ENCODE data around the gene TRERF1. TPM values are rescaled to one million over a fixed set of nuclear protein-coding genes. Genes with fewer than 3 reads are reported as not detected.

TRERF1 gene
- total RNA-seq, 1 donor from 2014 or later: 12.8 TPM

DNA sequence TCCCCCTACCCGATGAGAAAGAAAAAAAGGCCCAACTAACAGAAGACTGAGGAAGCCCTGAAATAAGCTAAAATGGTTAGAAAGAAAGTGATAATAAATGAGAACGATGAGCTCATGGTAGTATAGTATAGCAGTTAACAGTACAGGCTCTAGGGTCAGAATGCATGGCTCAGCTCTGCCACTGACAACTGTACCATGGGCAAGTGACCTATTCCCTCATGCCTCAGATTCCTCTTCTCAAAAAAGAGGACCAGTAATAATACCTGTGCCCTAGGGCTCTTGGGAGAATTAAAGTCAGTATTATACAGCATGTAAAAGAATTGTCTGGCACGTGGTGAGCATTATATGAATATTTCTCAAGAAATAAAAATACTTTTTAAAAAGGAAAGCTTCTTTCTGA, 19.8 kb downstream of the TRERF1 start:
- H3K27me3 Mint-ChIP-seq (ENCODE audit: unreplicated experiment): peaks cover 2% of the 10 kb centered on the region
- peaks cover 17% of the 10 kb centered on the region for H3K4me1 Mint-ChIP-seq (ENCODE audit: low read depth, unreplicated experiment)
- DNase-seq: no peak
- peaks cover 9% of the 10 kb centered on the region for H3K9me3 Mint-ChIP-seq (ENCODE audit: unreplicated experiment)
- TF ChIP-seq, protein P1, sequence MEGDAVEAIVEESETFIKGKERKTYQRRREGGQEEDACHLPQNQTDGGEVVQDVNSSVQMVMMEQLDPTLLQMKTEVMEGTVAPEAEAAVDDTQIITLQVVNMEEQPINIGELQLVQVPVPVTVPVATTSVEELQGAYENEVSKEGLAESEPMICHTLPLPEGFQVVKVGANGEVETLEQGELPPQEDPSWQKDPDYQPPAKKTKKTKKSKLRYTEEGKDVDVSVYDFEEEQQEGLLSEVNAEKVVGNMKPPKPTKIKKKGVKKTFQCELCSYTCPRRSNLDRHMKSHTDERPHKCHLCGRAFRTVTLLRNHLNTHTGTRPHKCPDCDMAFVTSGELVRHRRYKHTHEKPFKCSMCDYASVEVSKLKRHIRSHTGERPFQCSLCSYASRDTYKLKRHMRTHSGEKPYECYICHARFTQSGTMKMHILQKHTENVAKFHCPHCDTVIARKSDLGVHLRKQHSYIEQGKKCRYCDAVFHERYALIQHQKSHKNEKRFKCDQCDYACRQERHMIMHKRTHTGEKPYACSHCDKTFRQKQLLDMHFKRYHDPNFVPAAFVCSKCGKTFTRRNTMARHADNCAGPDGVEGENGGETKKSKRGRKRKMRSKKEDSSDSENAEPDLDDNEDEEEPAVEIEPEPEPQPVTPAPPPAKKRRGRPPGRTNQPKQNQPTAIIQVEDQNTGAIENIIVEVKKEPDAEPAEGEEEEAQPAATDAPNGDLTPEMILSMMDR (IDR thresholded peaks at IDR 0.05; ENCODE audit: partially characterized antibody, unreplicated experiment): no peak
- no peak overlapping the region for H3K4me3 Mint-ChIP-seq (ENCODE audit: unreplicated experiment)
- H3K36me3 Mint-ChIP-seq (ENCODE audit: unreplicated experiment): peaks cover 24% of the 10 kb centered on the region
- no peak overlapping the region for H3K27ac Mint-ChIP-seq (ENCODE audit: unreplicated experiment)

DNA sequence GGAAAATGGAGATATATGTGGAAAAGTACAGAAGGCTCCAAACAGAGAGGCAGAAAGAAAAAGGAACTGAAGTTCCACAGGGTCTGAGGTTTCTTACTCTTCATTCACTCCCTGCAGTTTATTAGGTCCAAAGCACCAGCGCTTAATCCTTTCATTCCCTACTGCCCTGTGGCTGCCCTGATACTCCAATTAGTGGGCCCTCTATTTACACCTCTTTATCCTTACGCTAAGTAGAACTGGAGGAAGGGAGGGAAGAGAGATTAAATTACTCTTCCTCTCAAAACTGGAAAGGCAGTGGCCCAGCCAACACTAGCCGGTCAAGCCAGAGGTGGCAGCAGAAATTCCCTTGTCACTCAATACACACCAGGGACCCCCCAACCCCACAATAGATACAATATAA, 20.4 kb downstream of the TRERF1 start:
- peaks cover 24% of the 10 kb centered on the region for H3K36me3 Mint-ChIP-seq (ENCODE audit: unreplicated experiment)
- no peak overlapping the region for H3K27ac Mint-ChIP-seq (ENCODE audit: unreplicated experiment)
- H3K4me3 Mint-ChIP-seq (ENCODE audit: unreplicated experiment): no peak overlapping the region
- H3K27me3 Mint-ChIP-seq (ENCODE audit: unreplicated experiment): peaks cover 2% of the 10 kb centered on the region
- H3K4me1 Mint-ChIP-seq (ENCODE audit: low read depth, unreplicated experiment): peaks cover 17% of the 10 kb centered on the region
- H3K9me3 Mint-ChIP-seq (ENCODE audit: unreplicated experiment): peaks cover 9% of the 10 kb centered on the region
- DNase-seq: no peak
- TF ChIP-seq, protein P1 (IDR thresholded peaks at IDR 0.05; ENCODE audit: partially characterized antibody, unreplicated experiment): no peak

DNA sequence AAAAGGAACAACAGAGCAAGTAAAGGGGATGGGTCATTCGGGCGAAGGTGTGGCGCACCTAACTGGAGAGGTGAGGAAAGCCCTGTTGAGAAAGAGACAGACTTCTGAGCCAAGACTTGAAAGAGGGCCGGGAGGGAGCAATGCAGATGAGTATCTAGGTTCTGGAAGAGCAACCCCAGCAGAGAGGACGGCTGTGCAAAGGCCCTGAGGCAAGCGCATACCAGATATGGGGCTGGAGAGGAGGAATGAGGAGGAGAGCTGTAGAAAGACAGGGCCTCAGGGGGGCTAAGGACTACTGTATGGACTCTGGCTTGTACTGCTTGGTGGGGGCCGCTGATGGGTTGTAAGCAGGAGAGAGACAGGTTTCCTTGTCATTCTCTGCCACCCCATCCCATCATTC, 21.9 kb downstream of the TRERF1 start:
- Mint-ChIP-seq H3K4me3 (ENCODE audit: unreplicated experiment) (no peak overlapping the region), H3K27ac (ENCODE audit: unreplicated experiment) (no peak overlapping the region), H3K4me1 (ENCODE audit: low read depth, unreplicated experiment) (peaks cover 17% of the 10 kb centered on the region), H3K9me3 (ENCODE audit: unreplicated experiment) (peaks cover 9% of the 10 kb centered on the region), H3K27me3 (ENCODE audit: unreplicated experiment) (peaks cover 2% of the 10 kb centered on the region), H3K36me3 (ENCODE audit: unreplicated experiment) (peaks cover 20% of the 10 kb centered on the region)
- TF ChIP-seq, protein P1 (IDR thresholded peaks at IDR 0.05; ENCODE audit: partially characterized antibody, unreplicated experiment): no peak
- no peak for DNase-seq

DNA sequence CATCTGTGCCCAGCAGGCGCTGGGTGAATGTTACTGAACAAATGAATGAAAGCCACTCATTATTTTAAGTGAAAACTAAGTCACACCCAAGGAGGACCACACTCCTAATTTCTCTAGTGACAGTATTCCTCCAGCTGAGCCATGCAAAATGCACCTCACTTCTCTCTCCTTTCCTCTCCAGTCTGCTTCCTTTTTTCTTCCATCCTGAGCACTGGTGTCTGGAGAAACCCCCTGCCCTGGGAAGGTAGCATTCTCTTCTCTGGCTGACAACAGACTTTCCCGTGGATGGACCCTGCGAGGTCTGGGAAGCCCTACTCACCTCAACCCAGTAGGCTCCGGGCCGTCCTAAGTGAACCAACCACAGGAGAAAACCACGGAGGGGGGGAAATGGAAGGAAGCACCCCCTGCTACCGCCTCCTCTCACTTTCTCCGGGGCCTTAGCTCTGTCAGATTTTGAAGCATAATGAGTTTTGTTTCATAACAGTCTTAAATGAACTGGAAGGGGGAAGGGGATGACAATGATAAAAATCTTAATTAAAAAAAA, 22.6 kb downstream of the TRERF1 start:
- no peak overlapping the region for H3K4me3 Mint-ChIP-seq (ENCODE audit: unreplicated experiment)
- peaks cover 15% of the 10 kb centered on the region for H3K36me3 Mint-ChIP-seq (ENCODE audit: unreplicated experiment)
- H3K4me1 Mint-ChIP-seq (ENCODE audit: low read depth, unreplicated experiment): peaks cover 17% of the 10 kb centered on the region
- TF ChIP-seq, protein P1 (IDR thresholded peaks at IDR 0.05; ENCODE audit: partially characterized antibody, unreplicated experiment): no peak
- H3K27ac Mint-ChIP-seq (ENCODE audit: unreplicated experiment): peak overlapping the region; percentile 38
- peaks cover 5% of the 10 kb centered on the region for H3K9me3 Mint-ChIP-seq (ENCODE audit: unreplicated experiment)
- peaks cover 2% of the 10 kb centered on the region for H3K27me3 Mint-ChIP-seq (ENCODE audit: unreplicated experiment)
- DNase-seq: no peak

DNA sequence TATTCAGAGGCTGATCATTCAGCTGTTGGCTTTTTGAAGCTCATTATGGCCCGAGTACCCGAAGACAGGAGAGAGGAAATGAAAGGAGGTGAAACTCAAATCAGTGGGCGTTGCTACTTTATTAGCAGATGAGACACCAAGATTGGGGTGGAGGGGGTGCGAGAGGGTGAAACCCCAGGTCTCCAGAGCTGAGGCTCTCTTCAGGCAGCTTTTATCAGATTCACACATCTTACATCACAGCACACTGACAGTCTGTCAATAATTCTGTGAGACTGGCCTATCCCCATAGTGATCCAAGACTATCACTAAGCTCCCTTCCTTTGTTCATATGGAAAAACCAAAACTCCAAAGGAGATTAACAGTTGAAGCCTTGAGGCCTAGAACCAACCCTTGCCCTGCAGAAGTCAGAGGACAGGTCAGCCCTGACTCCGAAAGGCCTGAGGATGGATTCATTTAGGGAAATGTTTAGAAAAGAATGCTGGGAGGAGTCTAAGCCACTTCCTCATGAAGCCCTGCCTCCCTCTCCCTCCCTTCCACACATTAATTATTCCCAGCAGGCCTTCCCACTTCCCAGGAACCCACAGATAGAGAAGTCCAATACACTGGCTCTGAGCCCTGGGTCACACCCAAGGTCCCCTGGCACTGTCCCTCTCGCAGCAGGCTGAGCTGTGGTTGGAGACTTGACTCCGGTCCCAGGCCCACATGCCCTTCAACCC, 23.2 kb downstream of the TRERF1 start:
- no peak for DNase-seq
- Mint-ChIP-seq H3K27ac (ENCODE audit: unreplicated experiment) (peak overlapping the region; percentile 38), H3K9me3 (ENCODE audit: unreplicated experiment) (peaks cover 1% of the 10 kb centered on the region), H3K4me3 (ENCODE audit: unreplicated experiment) (no peak overlapping the region), H3K27me3 (ENCODE audit: unreplicated experiment) (peaks cover 2% of the 10 kb centered on the region), H3K36me3 (ENCODE audit: unreplicated experiment) (peaks cover 10% of the 10 kb centered on the region), H3K4me1 (ENCODE audit: low read depth, unreplicated experiment) (peaks cover 17% of the 10 kb centered on the region)
- TF ChIP-seq, protein P1 (IDR thresholded peaks at IDR 0.05; ENCODE audit: partially characterized antibody, unreplicated experiment): no peak
